Tongue (tissue), 2 donors: ENCODE results near the gene MACC1. TPM values are rescaled to one million over a fixed set of nuclear protein-coding genes. Genes with fewer than 3 reads are reported as not detected.
"Not testable (repeated sequence)": the region's sequence is repeated elsewhere in the genome, so short reads cannot be mapped to it uniquely, and the experiment has no call there.

Experiments
- DNase-seq: peaks from one replicate; pipeline ENCODE4 v3.0.0-alpha.2; 2015
- total RNA-seq: library from RNA; depleted of rRNA; stranded (reverse); fragments of >200 nt; gene quantifications from one replicate; pipeline ENCODE4 v1.2.3, GENCODE V29; 2014

Gene MACC1
- total RNA-seq, 1 donor from 2014 or later, result 6.9 TPM

DNA sequence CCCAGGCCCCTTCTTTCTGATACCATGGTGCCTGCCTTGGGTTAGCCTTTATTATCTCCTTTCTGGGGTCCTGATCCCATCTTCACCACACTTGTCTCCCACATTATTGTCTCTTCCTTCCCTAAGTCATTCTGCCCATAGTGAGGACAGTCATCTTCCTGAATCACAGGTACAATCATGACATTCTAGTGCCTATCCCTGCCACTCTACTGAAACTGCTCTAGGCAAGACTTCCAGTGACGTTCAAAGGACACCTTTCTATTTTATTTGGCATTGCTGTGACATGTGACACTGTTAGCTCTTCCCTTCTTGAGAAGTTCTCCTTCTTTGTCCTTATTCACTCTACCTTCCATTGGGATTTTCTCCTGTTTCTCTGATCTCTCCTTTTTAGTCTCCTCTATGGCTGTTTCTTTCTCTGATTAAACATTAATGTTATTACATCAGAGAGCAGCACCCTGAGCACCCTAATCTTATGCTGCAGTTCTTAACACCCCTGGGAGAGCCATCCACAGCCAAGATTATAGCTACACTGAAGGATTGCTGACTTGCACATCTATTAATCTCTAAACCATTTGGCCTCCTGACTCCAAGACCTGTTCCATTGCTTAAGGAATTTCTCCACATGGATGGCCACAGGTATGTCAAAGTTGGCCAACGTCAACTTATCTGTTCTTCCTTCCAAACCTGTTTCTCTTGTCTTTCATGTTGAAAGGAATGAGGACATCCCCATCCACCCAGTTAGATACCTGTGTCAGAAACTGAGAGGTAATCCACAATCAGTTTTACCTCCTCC lies 10.9 kb downstream of the MACC1 start:
- DNase-seq, result no peak

DNA sequence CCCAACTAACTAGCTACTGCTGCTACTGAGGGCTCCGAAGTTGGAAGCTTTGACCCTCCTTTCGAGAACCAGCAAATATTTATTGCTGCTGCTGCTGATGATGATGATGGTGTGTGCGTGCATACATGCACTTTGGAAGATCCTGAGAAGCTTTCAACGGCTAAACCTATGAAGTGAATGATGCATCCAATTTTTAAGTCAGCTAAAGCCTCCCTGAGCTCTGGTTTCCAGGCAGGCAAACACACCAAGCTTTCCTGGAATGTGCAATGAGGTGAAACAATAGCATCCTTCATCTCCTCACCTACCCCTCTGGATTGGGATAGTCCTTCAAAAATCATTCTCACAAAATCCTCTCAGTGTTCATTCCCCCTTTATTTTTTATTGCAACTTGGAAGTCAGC lies 13.9 kb downstream of the MACC1 start:
- DNase-seq, result no peak

DNA sequence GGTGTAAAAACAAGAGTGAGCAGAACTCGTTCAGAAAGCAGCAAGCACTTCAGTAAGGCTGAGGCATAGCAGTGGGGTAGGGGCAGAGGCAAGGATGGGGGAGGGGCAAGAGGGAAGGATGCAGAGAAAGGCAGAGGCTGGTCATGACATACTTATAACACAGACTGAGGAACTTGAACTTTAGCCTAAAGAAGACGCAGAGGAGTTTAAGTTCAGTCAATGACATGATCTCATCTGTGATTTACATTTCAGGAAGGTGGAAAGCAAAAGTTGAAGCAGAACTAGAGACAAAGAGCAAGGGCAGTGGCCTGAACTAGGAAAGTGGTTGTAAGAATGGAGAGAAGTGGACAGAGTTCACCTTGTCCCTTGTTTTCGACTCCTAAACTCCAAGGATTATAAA lies 15.8 kb downstream of the MACC1 start:
- DNase-seq, result no peak

DNA sequence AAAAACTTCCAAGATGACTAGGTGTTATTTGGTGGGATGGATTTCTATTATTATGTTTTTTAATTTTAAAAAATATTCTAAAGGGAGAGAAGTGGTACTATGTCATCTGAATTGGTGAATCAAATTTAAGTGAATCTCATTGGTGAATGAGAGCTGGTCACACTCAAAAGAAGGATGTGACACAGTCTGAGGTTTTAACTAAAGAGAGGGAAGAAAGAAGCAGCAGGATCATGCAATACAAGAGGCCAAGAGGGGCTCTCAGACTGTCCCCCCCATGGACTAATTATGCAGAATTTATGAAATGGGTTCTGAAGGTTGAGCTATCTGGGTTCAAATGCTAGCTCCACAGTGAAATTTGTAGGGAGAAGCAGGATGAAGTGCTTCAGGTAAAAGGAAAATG lies 16.2 kb downstream of the MACC1 start:
- no peak for DNase-seq

DNA sequence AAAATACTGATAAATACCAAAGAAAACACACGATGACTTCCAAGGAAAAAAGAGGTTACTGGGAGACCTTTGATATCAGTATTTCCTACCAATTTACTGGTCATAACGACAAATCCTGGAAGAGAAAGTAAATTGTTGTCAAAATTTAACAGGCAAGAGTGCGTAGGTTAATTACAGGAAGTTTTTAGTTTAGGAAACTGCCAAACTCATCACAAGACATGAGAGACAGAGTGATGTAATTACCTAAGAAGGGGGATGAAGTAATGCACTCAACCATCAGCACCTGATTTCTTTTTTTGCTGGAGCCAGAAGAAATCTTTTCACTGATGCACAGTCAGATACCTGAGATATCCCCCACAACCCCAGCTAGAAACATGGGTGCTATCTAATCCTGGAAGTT lies 16.8 kb downstream of the MACC1 start:
- DNase-seq, result no peak

DNA sequence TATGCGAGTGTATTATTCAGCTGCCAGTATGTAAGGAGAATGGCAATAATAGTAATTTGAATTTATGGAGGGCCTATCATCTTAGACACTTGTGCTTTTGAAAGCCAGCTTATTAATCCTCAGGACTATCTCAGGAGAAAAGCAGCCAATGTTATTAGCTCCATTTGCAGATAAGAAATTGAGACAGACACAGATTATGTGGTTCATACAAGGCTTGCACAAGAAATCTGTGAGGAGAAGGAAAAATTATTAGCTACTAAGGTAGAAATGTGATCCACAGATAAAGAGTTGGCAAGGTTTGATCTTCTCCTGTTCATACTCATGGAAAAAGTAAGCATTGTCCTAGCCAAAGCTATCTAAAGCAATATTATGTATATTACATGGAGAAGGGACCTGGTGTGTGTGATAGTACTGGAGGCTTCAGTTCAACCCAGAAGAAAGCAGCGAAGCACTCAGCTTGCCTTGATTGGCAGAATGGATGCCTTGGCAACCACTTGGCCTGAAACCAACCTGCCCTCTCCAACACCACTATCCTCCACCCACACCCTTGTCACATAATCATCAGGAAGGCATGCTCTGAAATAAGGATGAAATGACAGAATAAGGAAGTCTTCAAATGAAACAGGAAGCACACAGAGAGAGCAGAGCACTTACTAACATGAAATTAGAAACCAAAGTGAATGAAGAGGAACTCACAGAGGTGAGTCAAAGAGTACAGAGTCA lies 18.0 kb downstream of the MACC1 start:
- DNase-seq, result peak; percentile 16

DNA sequence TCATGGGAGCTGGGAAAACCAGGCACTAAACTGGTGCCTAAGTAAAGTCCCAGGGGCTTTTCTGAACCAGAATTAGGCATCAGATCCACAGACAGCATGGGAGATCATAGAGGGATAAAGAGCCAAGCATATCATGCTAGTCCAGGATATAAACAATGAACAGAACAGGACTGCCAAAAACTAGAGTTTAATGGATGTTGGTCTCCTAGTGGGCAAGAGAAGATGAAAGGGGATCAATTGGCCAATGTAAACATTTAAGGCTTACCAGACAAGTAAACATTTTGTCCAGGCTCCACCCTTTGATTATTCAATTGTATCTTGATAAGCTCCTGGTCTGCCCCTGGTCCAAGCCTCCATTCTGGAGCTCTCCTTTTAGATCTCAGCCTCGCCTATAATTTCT lies 18.9 kb downstream of the MACC1 start:
- DNase-seq, result no peak

DNA sequence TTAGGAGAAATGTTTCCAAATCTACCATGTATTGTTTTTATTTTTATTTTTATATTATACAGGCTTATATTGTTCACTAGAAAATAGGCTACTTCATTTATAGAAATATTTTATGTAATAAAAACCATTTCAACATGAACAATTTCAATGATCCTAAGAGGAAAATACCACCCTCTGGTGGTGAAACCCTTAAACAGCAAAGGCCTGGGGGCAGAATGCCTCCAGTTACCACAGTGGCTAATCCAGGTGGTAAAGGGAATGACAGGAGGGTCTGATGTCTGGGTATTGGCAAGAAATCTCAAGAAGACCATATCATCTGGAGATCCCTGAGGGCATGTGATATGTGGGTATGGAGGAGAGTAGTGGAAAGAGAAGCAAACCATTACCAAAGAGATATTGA lies 19.3 kb downstream of the MACC1 start:
- no peak for DNase-seq

DNA sequence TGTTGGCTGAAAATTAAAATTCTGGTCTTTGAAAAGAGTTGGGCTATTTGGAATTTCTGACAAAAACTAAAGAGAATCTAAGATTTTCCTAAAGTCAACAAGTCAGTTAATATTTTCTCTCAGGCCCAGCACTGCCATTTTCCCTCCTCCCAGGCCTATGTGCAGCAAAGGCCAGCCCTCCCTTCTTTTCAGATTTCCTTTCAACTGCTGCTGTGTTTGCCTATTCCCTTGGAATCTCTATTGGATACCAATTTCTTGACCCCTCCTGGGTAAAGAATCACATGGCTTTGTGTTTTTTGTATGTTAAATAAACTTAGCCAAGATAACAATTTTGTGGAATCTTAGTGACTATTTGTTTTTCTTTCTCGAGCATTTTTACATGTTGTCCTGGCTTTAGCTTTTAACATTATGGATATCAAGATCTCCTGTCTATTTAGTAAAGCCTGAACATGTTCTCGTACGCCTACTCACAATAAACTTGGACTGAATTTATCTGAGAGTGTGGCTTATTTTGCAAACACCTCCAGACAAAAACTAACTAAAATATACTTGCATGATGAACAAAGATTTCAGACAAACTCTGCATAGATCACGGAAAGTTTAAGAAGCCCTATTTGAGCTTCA lies 19.9 kb downstream of the MACC1 start:
- no peak for DNase-seq

DNA sequence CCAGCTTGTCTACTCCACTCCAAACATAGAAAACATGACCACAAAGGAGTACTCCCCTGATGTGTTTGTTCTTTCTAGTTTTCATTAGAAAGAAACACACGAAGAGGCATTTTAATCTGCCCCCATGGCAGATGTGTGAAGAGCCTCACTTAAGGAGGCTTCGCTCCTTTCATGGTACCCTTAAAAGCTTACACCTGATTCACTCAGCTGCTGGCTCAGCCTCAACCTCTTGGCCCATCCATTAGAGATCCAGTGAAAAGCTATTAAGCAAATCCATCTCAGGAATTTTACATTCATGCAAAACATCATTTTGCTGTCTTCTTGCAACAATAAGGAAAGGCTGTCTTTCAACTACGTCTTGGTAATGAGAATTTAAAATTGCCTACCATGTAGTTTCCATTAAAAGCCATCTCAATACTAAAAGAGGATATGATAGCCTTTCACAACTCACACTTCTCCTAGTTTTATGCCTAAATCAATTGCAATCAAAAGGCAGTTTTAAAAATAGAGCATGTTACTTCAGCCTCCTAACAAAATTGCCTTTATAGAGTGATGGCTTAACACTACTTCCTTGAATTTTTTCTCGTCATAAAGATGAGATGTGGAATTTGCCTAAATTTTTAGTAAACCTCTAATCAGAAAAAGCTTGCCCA lies 22.7 kb downstream of the MACC1 start:
- no peak for DNase-seq

DNA sequence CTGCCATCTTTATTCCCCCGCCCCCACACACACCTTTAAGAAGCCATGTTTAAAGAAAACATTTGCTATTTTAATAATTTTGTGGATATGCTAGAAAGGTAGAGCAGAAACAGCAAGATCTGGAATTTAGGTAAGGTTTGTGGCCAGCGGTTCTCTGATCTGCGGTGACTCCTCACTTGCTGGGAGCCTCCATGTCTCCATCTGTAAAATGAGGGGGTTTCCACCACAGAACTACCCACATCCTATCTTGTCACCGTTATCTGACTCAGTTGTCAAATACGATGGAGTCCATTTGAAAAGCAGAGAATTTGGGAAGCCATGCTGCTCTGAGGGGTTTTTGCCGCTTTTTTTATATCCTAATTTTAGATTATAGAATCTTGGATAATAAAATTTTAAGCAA lies 23.3 kb downstream of the MACC1 start:
- DNase-seq, result no peak

DNA sequence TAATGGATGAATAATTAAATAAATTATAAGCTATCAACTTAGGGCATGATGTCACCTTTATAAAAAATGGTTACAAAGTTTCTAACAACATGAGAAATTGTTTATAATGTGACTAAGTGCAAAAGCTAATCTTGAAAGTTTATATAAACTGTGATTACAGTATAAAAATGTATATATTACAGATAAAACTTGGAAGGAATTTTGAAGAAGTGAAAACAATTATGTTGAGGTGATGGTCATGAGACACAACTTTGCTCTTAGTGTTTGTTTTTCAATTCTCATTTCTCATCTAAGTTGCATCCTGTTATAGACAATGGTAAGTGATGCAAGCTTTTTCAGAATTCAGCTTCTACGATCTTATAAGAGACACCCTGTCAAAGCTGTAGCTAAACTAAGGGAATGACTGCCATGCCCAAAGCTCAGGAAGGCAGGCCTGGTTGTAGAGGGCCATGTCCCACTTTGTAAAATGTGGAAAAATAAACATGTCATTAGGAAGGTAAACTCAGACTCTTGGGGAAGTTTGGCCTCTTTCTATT lies 23.9 kb downstream of the MACC1 start:
- DNase-seq, result no peak

DNA sequence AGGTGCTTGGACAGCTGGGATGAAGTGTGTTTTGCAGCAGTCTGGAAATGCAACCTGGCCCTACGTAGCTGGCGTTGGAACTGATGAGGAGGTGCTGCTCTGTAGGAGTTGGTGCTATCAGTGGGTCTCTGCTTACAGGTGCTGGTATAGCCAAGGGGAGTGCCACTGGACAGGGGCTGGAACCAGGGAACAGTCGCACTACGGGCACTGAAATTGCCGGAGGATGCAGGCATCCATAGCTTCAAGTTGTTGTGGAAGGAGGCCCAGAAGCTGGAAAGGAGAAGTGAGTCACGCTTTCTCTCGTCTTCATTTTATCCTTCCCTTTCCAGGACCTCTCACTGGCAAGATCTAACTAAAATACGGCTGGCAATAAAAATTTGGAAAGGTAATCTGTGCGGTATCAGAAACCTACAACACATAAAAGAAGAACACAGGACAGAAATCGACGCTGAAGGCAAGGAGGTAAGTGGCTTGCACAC lies 25.8 kb downstream of the MACC1 start:
- DNase-seq, result no peak

DNA sequence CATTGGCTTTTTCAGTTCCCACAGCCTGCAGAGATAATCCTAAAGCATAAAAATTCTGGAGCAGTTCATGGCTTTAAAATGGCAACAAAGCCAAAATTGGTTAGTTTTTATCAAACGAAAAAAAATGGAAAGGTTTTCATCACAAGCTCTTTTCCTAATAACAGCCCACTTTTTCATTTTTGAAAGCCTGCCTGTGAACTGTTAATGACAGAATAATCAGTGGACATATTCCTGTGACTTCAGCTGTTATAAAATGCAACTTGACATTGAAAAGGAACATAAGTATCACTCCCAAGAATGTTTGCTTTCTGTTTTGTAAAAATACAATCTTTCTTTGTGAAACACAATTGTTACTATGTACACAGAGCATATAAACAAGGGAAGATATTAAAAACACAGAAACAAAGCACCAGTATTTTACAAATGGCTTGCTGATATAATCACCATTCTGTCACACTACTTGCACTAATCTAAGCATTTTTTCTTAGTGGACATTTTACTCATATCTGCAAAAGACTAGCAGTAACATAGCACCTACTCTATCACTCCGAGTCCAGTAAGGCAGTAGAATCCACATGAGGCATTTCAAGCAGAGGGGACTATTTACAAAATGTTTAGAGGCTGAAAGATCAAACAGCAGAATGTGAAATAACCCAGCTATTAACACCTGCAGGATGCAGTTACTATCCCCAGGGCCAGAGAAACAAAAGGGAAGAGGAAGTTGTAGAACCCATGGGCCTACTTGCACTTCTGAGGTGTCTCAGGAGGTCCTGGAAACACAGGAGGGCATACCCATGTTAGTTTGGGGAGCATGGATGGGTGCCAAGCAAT lies 26.4 kb downstream of the MACC1 start:
- DNase-seq, result no peak

DNA sequence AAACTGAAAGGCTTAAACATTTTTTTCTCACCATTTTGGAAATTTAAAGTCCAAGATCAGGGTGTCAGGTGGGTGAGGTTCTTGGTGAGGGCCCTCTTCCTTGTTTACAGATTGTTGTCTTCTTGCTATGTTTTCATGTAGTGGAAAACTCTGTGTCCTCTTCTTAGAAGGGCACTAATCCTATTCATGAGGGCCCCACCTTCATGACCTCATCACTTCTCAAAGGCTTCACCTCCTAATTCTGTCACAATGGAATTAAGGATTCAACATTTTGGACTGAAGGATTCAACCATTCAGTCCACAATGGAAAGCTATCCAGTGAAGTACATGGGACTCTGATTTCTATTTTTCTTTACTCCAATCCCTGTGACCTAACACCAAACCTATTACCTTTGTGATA lies 27.3 kb downstream of the MACC1 start:
- no peak for DNase-seq

DNA sequence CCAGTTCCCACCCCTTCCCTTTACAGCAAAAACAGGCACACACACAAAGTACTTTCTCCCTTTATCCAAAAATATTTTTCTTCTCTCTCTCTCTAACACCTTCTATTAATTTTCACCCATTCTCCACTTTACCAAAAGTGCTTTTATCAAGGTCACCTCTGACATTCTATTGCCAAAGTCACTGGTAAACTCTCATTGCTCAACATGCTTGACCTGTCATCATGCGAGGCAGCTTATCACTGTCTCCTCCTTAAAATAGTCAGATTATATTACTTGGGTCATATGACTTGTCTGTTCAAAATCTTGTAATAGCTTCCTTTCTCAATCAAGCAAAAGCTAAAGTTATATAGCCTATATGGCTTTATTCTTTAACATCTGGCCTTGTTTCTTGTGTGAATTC lies 28.6 kb downstream of the MACC1 start:
- DNase-seq, result no peak

DNA sequence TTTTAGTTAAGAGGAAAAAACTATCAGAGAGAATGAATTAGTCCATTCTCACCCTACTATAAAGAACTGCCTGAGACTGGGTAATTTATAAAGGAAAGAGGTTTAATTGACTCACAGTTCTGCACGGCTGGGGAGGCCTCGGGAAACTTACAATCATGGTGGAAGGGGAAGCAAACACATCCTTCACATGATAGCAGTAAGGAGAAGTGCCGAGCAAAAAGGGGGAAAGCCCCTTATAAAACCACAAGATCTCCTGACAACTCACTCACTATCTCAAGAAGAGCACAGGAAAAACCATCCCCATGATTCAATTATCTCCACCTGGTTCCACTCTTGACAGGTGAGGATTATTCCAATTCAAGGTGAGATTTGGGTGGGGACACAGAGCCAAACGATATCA lies 29.3 kb downstream of the MACC1 start:
- DNase-seq, result not testable (repeated sequence)

DNA sequence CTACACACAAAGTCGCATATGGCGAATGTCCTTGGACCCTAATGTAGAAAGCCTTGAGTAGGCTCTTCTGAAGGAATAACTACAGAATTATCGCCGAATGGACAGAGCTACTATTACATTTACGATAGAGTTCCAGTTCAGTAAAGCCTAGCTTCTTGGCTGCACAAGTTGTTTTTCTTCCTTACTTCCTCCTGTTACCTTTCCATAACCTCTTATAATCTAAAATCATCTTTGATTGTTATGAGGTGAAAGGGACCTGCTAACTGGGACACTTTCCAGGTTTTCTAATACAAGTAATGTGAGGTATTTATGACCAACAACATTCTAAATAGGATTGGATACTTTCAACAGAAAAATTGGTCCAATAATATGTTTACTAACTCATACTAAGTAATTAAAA lies 31.2 kb downstream of the MACC1 start:
- DNase-seq, result no peak

DNA sequence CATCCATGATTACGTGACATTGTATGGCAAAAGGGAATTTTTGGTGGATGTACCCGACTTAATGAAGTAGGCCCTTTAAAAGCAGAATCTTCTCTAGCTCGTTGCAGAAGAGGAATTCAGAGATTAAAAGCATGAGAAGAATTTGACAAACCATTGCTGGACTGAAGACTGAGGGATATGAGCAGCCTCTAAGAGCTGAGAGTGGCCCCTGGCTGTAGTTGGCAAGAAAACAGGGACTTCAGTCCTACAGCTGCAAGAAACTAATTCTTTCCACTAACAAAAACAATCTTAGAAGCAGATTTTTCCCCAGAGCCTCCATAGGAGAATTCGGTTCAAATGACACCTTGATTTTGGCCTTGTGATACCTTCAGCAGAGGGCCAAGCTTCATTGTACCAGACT lies 34.1 kb downstream of the MACC1 start:
- no peak for DNase-seq

DNA sequence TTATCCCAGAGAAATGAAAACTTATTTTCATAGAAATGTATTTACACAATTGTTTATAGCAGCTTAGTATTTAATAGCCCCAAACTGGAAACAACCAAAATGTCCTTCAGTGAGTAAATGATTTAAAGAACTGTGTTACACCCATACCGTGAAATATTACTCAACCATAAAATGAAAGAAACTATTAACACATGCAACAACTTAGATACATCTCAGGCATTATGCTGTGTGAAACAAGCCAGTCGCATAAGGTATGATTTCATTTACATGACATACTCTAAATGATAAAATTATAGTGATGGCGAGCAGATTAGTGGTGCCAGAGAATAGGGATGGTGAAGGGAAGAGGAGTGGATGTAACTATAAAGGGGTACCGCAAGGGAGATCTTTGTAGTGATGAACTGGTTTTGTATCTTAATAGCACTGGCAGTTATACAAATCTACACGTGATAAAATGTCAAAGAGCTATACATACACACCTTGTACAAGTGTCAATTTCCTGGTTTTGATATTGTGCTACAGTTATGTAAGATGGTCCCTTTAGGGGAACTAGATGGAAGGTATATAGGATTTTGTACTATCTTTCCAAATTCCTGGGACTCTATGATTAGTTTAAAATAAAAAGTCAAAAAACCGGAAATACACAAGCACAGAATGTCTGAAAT lies 40.5 kb downstream of the MACC1 start:
- no peak for DNase-seq

DNA sequence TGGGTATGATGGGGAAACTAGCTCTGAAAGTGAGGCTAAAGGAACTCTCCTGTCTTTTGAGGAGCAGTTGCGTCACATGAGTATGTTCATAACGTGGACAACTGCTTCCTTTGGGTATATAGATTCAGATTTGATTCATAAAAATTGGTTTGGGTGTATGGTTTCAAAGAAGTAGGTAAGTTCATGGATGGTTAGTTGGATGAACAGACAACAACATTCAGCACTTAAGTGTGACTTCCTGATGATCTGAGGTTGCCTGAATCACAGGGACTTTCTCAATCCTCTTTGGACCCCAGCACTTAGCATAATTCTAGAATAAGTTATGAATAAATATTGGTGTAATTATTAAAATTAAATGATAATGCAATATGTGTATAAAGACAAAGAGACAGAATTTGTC lies 43.4 kb downstream of the MACC1 start:
- DNase-seq, result no peak
